Stimulated activated naive CD8-positive, alpha-beta T cell treated with anti-CD3 and anti-CD28 coated beads, Interleukin-15, Interleukin-2, amounts not matched to agents 100 ng/mL and 50 ng/mL, for 24 hours (primary cell): ENCODE data around the gene UBE2D4.
"Not testable (repeated sequence)": the region's sequence is repeated elsewhere in the genome, so short reads cannot be mapped to it uniquely, and the experiment has no call there.

Source experiments
- H3K27ac Mint-ChIP-seq: one replicate; pipeline ENCODE4 v1.8.0; 2021; ENCODE audit warnings: mild to moderate bottlenecking, mixed read lengths
- H3K27me3 Mint-ChIP-seq: one replicate; pipeline ENCODE4 v1.8.0; 2021; ENCODE audit warnings: mixed read lengths
- H3K36me3 Mint-ChIP-seq: one replicate; pipeline ENCODE4 v1.8.0; 2021; ENCODE audit warnings: low read depth, mixed read lengths
- H3K4me1 Mint-ChIP-seq: one replicate; pipeline ENCODE4 v1.8.0; 2021; ENCODE audit warnings: low read depth, mixed read lengths
- H3K4me3 Mint-ChIP-seq: one replicate; pipeline ENCODE4 v1.8.0; 2021; ENCODE audit warnings: mild to moderate bottlenecking, mixed read lengths
- H3K9me3 Mint-ChIP-seq: one replicate; pipeline ENCODE4 v1.8.0; 2021; ENCODE audit warnings: mixed read lengths

UBE2D4 gene

GRCh38 chr7:43974033-43974573 lies 47.9 kb downstream of the UBE2D4 start:
- not testable (repeated sequence) for H3K27ac Mint-ChIP-seq, H3K4me3 Mint-ChIP-seq, H3K4me1 Mint-ChIP-seq, H3K36me3 Mint-ChIP-seq, H3K9me3 Mint-ChIP-seq, H3K27me3 Mint-ChIP-seq

GRCh38 chr7:43974725-43975482 lies 48.7 kb downstream of the UBE2D4 start:
- not testable (repeated sequence) for H3K27me3 Mint-ChIP-seq, H3K9me3 Mint-ChIP-seq, H3K36me3 Mint-ChIP-seq, H3K27ac Mint-ChIP-seq, H3K4me3 Mint-ChIP-seq, H3K4me1 Mint-ChIP-seq

- H3K4me3 Mint-ChIP-seq, result no peak overlapping the region
- H3K9me3 Mint-ChIP-seq, result no peaks in the 10 kb centered on the region
- no peak overlapping the region for H3K27ac Mint-ChIP-seq
- H3K36me3 Mint-ChIP-seq, result peaks cover 4% of the 10 kb centered on the region
- no peaks in the 10 kb centered on the region for H3K27me3 Mint-ChIP-seq
- no peaks in the 10 kb centered on the region for H3K4me1 Mint-ChIP-seq
These were observed 51.3 kb downstream of the UBE2D4 start for GRCh38 chr7:43977525-43977924.

GRCh38 chr7:43978102-43978501 lies 51.9 kb downstream of the UBE2D4 start:
- not testable (repeated sequence) for H3K36me3 Mint-ChIP-seq, H3K27ac Mint-ChIP-seq, H3K4me1 Mint-ChIP-seq, H3K9me3 Mint-ChIP-seq, H3K27me3 Mint-ChIP-seq, H3K4me3 Mint-ChIP-seq

GRCh38 chr7:43982848-43983247 lies 56.6 kb downstream of the UBE2D4 start:
- not testable (repeated sequence) for H3K9me3 Mint-ChIP-seq, H3K4me1 Mint-ChIP-seq, H3K27me3 Mint-ChIP-seq, H3K4me3 Mint-ChIP-seq, H3K27ac Mint-ChIP-seq, H3K36me3 Mint-ChIP-seq

- not testable (repeated sequence) for H3K27ac Mint-ChIP-seq, H3K9me3 Mint-ChIP-seq, H3K4me3 Mint-ChIP-seq, H3K4me1 Mint-ChIP-seq, H3K36me3 Mint-ChIP-seq, H3K27me3 Mint-ChIP-seq
These were observed 57.5 kb downstream of the UBE2D4 start for GRCh38 chr7:43983736-43984135.

GRCh38 chr7:43985904-43986864 lies 59.9 kb downstream of the UBE2D4 start:
- H3K4me1 Mint-ChIP-seq, H3K36me3 Mint-ChIP-seq, H3K9me3 Mint-ChIP-seq, H3K27ac Mint-ChIP-seq, H3K27me3 Mint-ChIP-seq: not testable (repeated sequence)
- H3K4me3 Mint-ChIP-seq, result peak overlapping the region; percentile 41

- H3K27ac Mint-ChIP-seq, H3K27me3 Mint-ChIP-seq, H3K4me1 Mint-ChIP-seq, H3K9me3 Mint-ChIP-seq, H3K4me3 Mint-ChIP-seq, H3K36me3 Mint-ChIP-seq: not testable (repeated sequence)
These were observed 61.2 kb downstream of the UBE2D4 start for GRCh38 chr7:43987476-43987875.

- not testable (repeated sequence) for H3K9me3 Mint-ChIP-seq, H3K4me1 Mint-ChIP-seq
These were observed 63.9 kb downstream of the UBE2D4 start for GRCh38 chr7:43990011-43990585.

GRCh38 chr7:43990829-43991228 lies 64.6 kb downstream of the UBE2D4 start:
- not testable (repeated sequence) for H3K4me3 Mint-ChIP-seq, H3K9me3 Mint-ChIP-seq, H3K4me1 Mint-ChIP-seq, H3K27ac Mint-ChIP-seq, H3K27me3 Mint-ChIP-seq, H3K36me3 Mint-ChIP-seq

More at GRCh38 chr7:43990011-43990585, 63.9 kb downstream of the UBE2D4 start:
- H3K4me3 Mint-ChIP-seq, H3K27ac Mint-ChIP-seq, H3K36me3 Mint-ChIP-seq, H3K27me3 Mint-ChIP-seq: not testable (repeated sequence)

GRCh38 chr7:43992896-43993295 lies 66.7 kb downstream of the UBE2D4 start:
- H3K4me1 Mint-ChIP-seq, result not testable (repeated sequence)

GRCh38 chr7:43994681-43995080 lies 68.4 kb downstream of the UBE2D4 start:
- not testable (repeated sequence) for H3K4me1 Mint-ChIP-seq, H3K27ac Mint-ChIP-seq, H3K36me3 Mint-ChIP-seq, H3K27me3 Mint-ChIP-seq, H3K9me3 Mint-ChIP-seq, H3K4me3 Mint-ChIP-seq

More at GRCh38 chr7:43992896-43993295, 66.7 kb downstream of the UBE2D4 start:
- H3K27me3 Mint-ChIP-seq, H3K27ac Mint-ChIP-seq, H3K36me3 Mint-ChIP-seq, H3K9me3 Mint-ChIP-seq, H3K4me3 Mint-ChIP-seq: not testable (repeated sequence)

- H3K9me3 Mint-ChIP-seq, H3K27ac Mint-ChIP-seq, H3K4me3 Mint-ChIP-seq, H3K36me3 Mint-ChIP-seq, H3K4me1 Mint-ChIP-seq, H3K27me3 Mint-ChIP-seq: not testable (repeated sequence)
These were observed 71.3 kb downstream of the UBE2D4 start, which contains the start of gene SPDYE1 for GRCh38 chr7:43997532-43997931. Gene SPDYE1 (plus strand): TSS chr7:43997897. CDS start chr7:43999950, 2,053 bp downstream.
